Right forelimb (tissue), 1 donor: Measurements from ENCODE around the gene ENTPD2.
A peak's percentile ranks its signal among the peaks of the same experiment; 100 is the strongest.

ENCODE experiments used
- DNase-seq: peaks from one replicate; pipeline ENCODE4 v3.0.0-alpha.2; 2018

ENTPD2 gene

GRCh38 chr9:137078701-137079400 is 25.0 kb upstream of the ENTPD2 start:
- no peak for DNase-seq

- DNase-seq, result no peak
These were observed 24.2 kb upstream of the ENTPD2 start for GRCh38 chr9:137077758-137078693.

GRCh38 chr9:137077010-137077747 is 23.3 kb upstream of the ENTPD2 start, which contains the start of gene UAP1L1:
Gene UAP1L1, plus strand, starts transcription at chr9:137077517. Its CDS starts 16 bp downstream, at chr9:137077533.
- DNase-seq, result no peak

- DNase-seq, result no peak
These were observed 22.8 kb upstream of the ENTPD2 start for GRCh38 chr9:137076636-137077009.

GRCh38 chr9:137075275-137075775 is 21.5 kb upstream of the ENTPD2 start:
- DNase-seq, result no peak

- no peak for DNase-seq
These were observed 20.9 kb upstream of the ENTPD2 start for GRCh38 chr9:137074657-137075274.

- DNase-seq, result no peak
These were observed 20.1 kb upstream of the ENTPD2 start for GRCh38 chr9:137073992-137074399.

- DNase-seq, result no peak
These were observed 17.4 kb upstream of the ENTPD2 start for GRCh38 chr9:137071282-137071681.

- DNase-seq, result no peak
These were observed 17.0 kb upstream of the ENTPD2 start for GRCh38 chr9:137070906-137071275.

GRCh38 chr9:137070201-137070905 is 16.5 kb upstream of the ENTPD2 start, which contains the start of gene SAPCD2:
Gene SAPCD2, minus strand, starts transcription at chr9:137070557. Its CDS starts 97 bp downstream, at chr9:137070460.
- peak; percentile 86 for DNase-seq

- no peak for DNase-seq
These were observed 15.7 kb upstream of the ENTPD2 start for GRCh38 chr9:137069508-137070091.

GRCh38 chr9:137068539-137069507 is 15.0 kb upstream of the ENTPD2 start:
- DNase-seq, result no peak

GRCh38 chr9:137067860-137068538 is 14.1 kb upstream of the ENTPD2 start:
- DNase-seq, result peak; percentile 84

GRCh38 chr9:137066096-137066861 is 12.4 kb upstream of the ENTPD2 start:
- DNase-seq, result no peak

- no peak for DNase-seq
These were observed 11.6 kb upstream of the ENTPD2 start for GRCh38 chr9:137065336-137065967.

- no peak for DNase-seq
These were observed 11.0 kb upstream of the ENTPD2 start for GRCh38 chr9:137064880-137065164.

- peak; percentile 81 for DNase-seq
These were observed 10.4 kb upstream of the ENTPD2 start for GRCh38 chr9:137064027-137064879.
